GM23338 (cell line): ENCODE measurements around the gene SLC13A5. TPM values are rescaled to one million over a fixed set of nuclear protein-coding genes. Genes with fewer than 3 reads are reported as not detected.

ENCODE experiments used
- ATAC-seq: fragments of 200-7000 bp; cut with Tn5 transposase; 3 replicates; pipeline ENCODE4 v1.9.1; 2020
- DNase-seq: peaks from one replicate; pipeline ENCODE4 v3.0.0-alpha.2; 2015; ENCODE audit warnings: low spot score
- H2AFZ ChIP-seq: fragments of 200-600 bp; sonication (generic); 2 replicates; pipeline ENCODE4 v1.8.0; 2016; ENCODE audit warnings: antibody characterized with exemption, mild to moderate bottlenecking, moderate library complexity
- H3F3A ChIP-seq: fragments of 200-600 bp; sonication (generic); replicated peaks from 2 replicates; pipeline ENCODE4 v1.8.0; 2017; ENCODE audit warnings: antibody characterized with exemption, mixed run types, low read depth
- H3K27ac ChIP-seq: fragments of 200-600 bp; sonication (generic); 2 replicates; pipeline ENCODE4 v1.6.1; 2016; ENCODE audit warnings: low read depth
- H3K27me3 ChIP-seq: fragments of 200-600 bp; sonication (generic); 2 replicates; pipeline ENCODE4 v1.8.0; 2016; ENCODE audit warnings: mild to moderate bottlenecking, mixed run types, moderate library complexity; ENCODE audit not compliant: insufficient read depth
- H3K36me3 ChIP-seq: fragments of 200-600 bp; sonication (generic); 2 replicates; pipeline ENCODE4 v1.8.0; 2016; ENCODE audit warnings: mild to moderate bottlenecking; ENCODE audit not compliant: insufficient read depth
- H3K4me1 ChIP-seq: fragments of 200-600 bp; sonication (generic); 2 replicates; pipeline ENCODE4 v1.8.0; 2016; ENCODE audit warnings: mild to moderate bottlenecking, moderate library complexity; ENCODE audit not compliant: insufficient read depth
- H3K4me2 ChIP-seq: fragments of 200-600 bp; sonication (generic); 2 replicates; pipeline ENCODE4 v1.7.1; 2017; ENCODE audit warnings: mixed run types
- H3K4me3 ChIP-seq: fragments of 200-600 bp; sonication (generic); 2 replicates; pipeline ENCODE4 v1.6.1; 2016; ENCODE audit warnings: mixed run types
- H3K79me2 ChIP-seq: fragments of 200-600 bp; sonication (generic); replicated peaks from 2 replicates; pipeline ENCODE4 v1.8.0; 2017; ENCODE audit warnings: mild to moderate bottlenecking; ENCODE audit not compliant: insufficient read depth
- H3K9me2 ChIP-seq: fragments of 200-600 bp; sonication (generic); 2 replicates; pipeline ENCODE4 v1.8.0; 2017; ENCODE audit not compliant: insufficient read depth
- H4K20me1 ChIP-seq: fragments of 200-600 bp; sonication (generic); replicated peaks from 2 replicates; pipeline ENCODE4 v1.8.0; 2017; ENCODE audit warnings: mild to moderate bottlenecking; ENCODE audit not compliant: insufficient read depth
- H3K27ac Mint-ChIP-seq: 2 replicates; pipeline ENCODE4 v1.8.0; 2020; ENCODE audit warnings: inconsistent platforms, mild to moderate bottlenecking, moderate library complexity, mixed read lengths
- H3K27me3 Mint-ChIP-seq: 3 replicates; pipeline ENCODE4 v1.8.0; 2022; ENCODE audit warnings: low read depth, mild to moderate bottlenecking, moderate library complexity, mixed read lengths, inconsistent platforms; ENCODE audit not compliant: insufficient read depth, poor library complexity
- H3K36me3 Mint-ChIP-seq: 3 replicates; pipeline ENCODE4 v1.8.0; 2021; ENCODE audit warnings: low read depth, mild to moderate bottlenecking, inconsistent platforms, moderate library complexity, mixed read lengths
- H3K4me1 Mint-ChIP-seq: 3 replicates; pipeline ENCODE4 v1.8.0; 2020; ENCODE audit warnings: mild to moderate bottlenecking, inconsistent platforms, mixed read lengths
- H3K4me3 Mint-ChIP-seq: 3 replicates; pipeline ENCODE4 v1.8.0; 2021; ENCODE audit warnings: moderate library complexity, mild to moderate bottlenecking, inconsistent platforms, mixed read lengths
- H3K9me3 Mint-ChIP-seq: 3 replicates; pipeline ENCODE4 v1.8.0; 2020; ENCODE audit warnings: moderate library complexity, mild to moderate bottlenecking, inconsistent platforms, mixed read lengths
- CREB1 ChIP-seq: fragments of 250-450 bp; sonication (Bioruptor Pico); IDR thresholded peaks from 2 replicates; pipeline ENCODE4 v1.5.0; 2020; ENCODE audit warnings: low read depth, mild to moderate bottlenecking, moderate library complexity
- CTCF ChIP-seq, 2 experiments: fragments of 200-600 bp in 1 of 2; sonication (generic) in 1 of 2; conservative IDR thresholded peaks; 2 replicates each; pipeline versions ENCODE4 v1.5.1 to v1.6.1; 2016 to 2017; ENCODE audit warnings: antibody characterized with exemption in 2 of 2, low read depth in 2 of 2, mild to moderate bottlenecking in 2 of 2, moderate library complexity in 1 of 2
- ETS1 ChIP-seq: IDR thresholded peaks from 2 replicates; pipeline ENCODE4 v1.6.1; 2016; ENCODE audit warnings: antibody characterized with exemption
- EZH2 ChIP-seq: fragments of 200-600 bp; sonication (generic); IDR thresholded peaks from one replicate; pipeline ENCODE4 v1.8.0; 2017; ENCODE audit warnings: antibody characterized with exemption, mild to moderate bottlenecking, low read depth; ENCODE audit not compliant: unreplicated experiment
- JUNB ChIP-seq: IDR thresholded peaks from one replicate; pipeline ENCODE4 v1.6.1; 2016; ENCODE audit warnings: antibody characterized with exemption; ENCODE audit not compliant: unreplicated experiment
- NANOG ChIP-seq: IDR thresholded peaks from 2 replicates; pipeline ENCODE4 v1.6.1; 2016; ENCODE audit warnings: antibody characterized with exemption, borderline replicate concordance
- REST ChIP-seq: IDR thresholded peaks from one replicate; pipeline ENCODE4 v1.6.1; 2018; ENCODE audit warnings: antibody characterized with exemption; ENCODE audit not compliant: unreplicated experiment
- ZNF331 ChIP-seq: fragments of 250-450 bp; sonication (Bioruptor Pico); IDR thresholded peaks from 2 replicates; pipeline ENCODE4 v1.5.0; 2020; ENCODE audit warnings: low read depth, mild to moderate bottlenecking, moderate library complexity
- ZNF462 ChIP-seq: fragments of 250-450 bp; sonication (Bioruptor Pico); IDR thresholded peaks from 2 replicates; pipeline ENCODE4 v1.5.0; 2020; ENCODE audit warnings: mild to moderate bottlenecking, moderate library complexity
- polyA plus RNA-seq: library from polyadenylated mRNA; unstranded; fragments of >200 nt; fragmentation: Nextera tagmentation; extraction: Ambion mirVana; gene quantifications from 2 replicates; pipeline ENCODE4 v1.2.1, GENCODE V29; 2016
- total RNA-seq: library from RNA; depleted of rRNA; stranded (reverse); fragments of >200 nt; shearing (Covaris generic); gene quantifications from 2 replicates; pipeline ENCODE4 v1.2.3, GENCODE V29; 2014

Gene SLC13A5
- total and polyA plus RNA-seq, 2 experiments from 2014 or later = 1.2 to 2.3 TPM

GRCh38 chr17:6699997-6700947 lies 12.9 kb downstream of the SLC13A5 start:
- H3K4me1 Mint-ChIP-seq = peaks cover 7% of the 10 kb centered on the region
- H3K27ac Mint-ChIP-seq = no peak overlapping the region; the same call in 1 of the 2 replicates
- H3K27me3 Mint-ChIP-seq = peaks cover 10% of the 10 kb centered on the region
- Histone ChIP-seq H3K4me3 (no peak overlapping the region), H3K4me1 (no peaks in the 10 kb centered on the region; the same call in 1 of the 2 replicates), H3K27ac (no peak overlapping the region), H3K36me3 (no peaks in the 10 kb centered on the region), H3K9me2 (no peaks in the 10 kb centered on the region), H3F3A (no peaks in the 10 kb centered on the region), H4K20me1 (no peaks in the 10 kb centered on the region), H2AFZ (peak overlapping the region; percentile 88; the same call in 1 of the 2 replicates), H3K4me2 (no peak overlapping the region), H3K27me3 (no peaks in the 10 kb centered on the region), H3K79me2 (no peaks in the 10 kb centered on the region)
- DNase-seq = no peak
- no peak for ATAC-seq
- no peaks in the 10 kb centered on the region for H3K9me3 Mint-ChIP-seq
- H3K4me3 Mint-ChIP-seq = no peak overlapping the region
- no peaks in the 10 kb centered on the region for H3K36me3 Mint-ChIP-seq
- TF ChIP-seq REST (no peak), JUNB (no peak), CREB1 (no peak), CTCF (conservative IDR thresholded peaks at IDR 0.05; ENCODE audit: low read depth in 2 of 2) (no peak), ETS1 (no peak), EZH2 (no peak), ZNF331 (no peak), ZNF462 (CRISPR knock-in tag) (no peak), NANOG (no peak)
